GM21528 (cell line): ENCODE results near the gene SELP.

Experiments used
- ATAC-seq: cut with Tn5 transposase; IDR thresholded peaks from one replicate; pipeline ENCODE4 v1.9.1; 2021; ENCODE audit warnings: mild to moderate bottlenecking, moderate library complexity; ENCODE audit not compliant: unreplicated experiment, low FRiP score

Gene SELP

GRCh38 chr1:169577981-169578738 lies 51.8 kb downstream of the SELP start:
- no peak for ATAC-seq

DNA sequence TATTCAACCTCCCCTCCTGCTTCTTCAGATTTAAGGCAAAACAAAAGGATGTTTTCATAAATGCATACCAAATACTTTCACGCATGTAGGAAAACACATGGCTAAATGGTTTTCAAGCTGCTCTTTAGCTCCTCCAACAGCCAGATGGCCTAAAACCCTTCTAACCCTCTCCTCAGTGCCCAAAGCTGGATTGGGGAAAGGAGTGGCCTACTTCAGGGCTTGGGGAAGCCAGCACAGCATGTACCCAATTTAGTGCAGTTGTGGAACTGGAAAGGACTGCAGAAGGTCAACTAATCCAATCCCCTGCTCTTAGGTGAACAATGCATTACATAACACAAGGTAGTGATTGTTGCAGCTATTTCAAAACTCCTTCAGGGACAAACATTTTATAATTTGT lies 53.0 kb downstream of the SELP start:
- no peak for ATAC-seq

DNA sequence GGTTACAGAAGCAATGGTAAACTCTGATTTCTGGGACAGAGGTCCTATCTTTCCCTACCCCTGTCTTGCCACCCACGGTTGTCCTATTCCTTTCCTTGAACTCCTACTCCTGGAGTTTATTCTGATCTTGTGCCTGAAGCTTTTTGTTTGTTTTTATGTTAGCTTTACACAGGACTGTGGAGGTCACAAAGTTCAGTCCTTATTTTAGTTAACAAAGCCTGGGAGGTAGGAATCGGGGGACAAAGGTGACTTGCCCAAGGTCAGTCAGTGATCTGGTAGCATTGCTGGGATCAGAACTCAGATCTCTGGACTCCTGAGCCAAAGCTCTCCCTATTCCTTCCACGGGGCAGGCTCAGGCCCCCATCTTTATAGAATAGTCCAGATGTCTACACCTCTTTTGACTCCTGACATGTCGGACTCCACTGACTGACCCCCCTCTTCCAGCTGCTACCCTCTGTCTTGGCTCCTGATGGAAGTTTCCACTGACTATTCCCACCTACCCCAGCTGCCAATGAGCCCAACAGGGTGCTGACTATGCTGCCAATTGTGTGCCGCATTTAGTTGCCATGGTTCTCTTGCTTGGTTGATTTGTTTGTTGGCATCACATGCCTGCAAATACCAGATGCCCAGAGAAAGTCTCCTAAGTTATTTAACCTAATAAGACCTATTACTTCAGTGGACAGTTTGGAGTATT lies 53.5 kb downstream of the SELP start:
- no peak for ATAC-seq

GRCh38 chr1:169574336-169574735 lies 55.6 kb downstream of the SELP start:
- no peak for ATAC-seq

GRCh38 chr1:169572187-169572586 lies 57.7 kb downstream of the SELP start:
- ATAC-seq, result no peak

DNA sequence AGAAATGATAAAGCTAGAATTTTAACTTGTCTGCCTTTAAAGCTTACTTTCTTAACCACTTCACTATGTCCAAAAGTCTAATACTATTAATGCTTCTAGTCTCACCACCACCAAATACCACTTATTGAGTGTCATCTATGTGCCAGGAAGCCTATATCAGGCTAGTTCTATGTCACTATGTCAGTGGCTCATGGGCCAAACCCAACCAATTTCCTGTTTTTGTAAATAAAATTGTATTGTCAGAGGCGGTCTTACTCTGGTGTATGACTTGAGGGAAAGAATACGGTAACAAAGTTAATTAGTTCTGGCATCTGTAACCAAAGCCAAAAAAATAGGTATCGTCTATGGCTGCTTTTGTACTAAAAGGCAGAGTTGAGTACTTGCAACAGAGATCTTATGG lies 58.5 kb downstream of the SELP start:
- ATAC-seq, result no peak

- ATAC-seq, result no peak
These were observed 59.8 kb downstream of the SELP start for GRCh38 chr1:169570172-169570574.

DNA sequence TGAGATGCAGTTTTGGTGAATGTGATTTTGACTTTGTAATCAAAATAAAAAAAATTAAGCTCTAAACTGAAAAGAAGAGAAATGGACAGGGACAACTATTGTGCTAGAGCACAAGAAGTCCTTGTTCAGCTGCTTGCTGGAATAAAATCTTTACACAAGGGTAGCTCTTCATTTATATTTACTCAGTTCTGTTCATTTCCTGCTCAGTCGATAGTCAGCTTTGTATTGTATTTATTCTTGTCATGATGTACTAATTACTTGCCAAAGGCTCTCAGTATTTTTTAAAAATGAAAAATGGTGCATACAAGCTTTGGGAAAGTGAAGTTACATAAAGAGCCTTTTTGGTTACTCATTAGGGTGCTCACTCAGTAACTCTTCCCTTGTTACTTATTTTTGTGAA lies 61.4 kb downstream of the SELP start:
- no peak for ATAC-seq

- ATAC-seq, result no peak
These were observed 64.3 kb downstream of the SELP start for GRCh38 chr1:169565335-169566271.

DNA sequence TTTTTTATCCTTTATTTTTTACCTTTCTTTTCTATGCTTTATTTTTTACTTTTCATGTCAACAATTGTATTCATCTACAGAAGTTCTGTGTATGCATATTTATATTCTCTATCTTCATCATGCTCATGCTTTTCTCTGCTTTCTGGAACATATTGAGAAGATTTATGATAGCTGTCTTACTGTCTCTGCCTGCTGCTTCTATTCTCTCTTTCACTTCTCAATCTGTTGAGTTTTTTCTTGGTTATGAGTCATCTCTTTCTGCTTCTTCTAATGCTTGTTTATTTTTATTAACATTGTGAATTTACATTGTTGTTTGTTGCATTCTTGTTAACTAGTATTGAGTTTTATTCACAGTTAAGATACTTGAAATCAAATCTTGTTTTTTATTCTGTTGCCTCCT lies 66.3 kb downstream of the SELP start:
- ATAC-seq, result no peak

DNA sequence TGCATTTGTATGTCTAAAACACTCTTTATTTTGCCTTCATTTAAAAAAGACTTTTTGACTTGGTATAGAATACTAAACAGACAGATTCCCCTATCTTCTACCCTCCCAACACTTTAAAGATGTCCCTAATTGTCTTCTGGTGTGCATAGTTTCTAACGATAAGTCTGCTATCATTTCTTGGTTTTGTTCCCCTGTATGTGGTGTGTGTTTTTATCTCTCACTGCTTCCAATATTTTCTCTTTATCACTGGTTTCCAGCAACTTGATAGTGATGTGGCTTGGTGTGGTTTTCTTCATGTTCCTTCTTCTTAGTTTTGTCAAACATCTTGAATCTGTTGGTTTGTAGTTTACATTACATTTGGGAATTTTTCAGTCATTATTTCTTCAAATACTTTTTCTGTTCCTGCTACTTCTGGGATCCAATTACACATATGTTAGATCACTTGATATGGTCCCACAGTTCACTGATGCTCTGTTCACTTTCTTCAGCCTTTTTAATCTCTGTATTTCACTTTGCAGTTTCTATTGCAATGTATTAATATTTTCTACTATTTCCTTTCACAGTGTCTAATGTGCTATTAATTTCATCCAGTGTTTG lies 66.8 kb downstream of the SELP start:
- ATAC-seq, result no peak

DNA sequence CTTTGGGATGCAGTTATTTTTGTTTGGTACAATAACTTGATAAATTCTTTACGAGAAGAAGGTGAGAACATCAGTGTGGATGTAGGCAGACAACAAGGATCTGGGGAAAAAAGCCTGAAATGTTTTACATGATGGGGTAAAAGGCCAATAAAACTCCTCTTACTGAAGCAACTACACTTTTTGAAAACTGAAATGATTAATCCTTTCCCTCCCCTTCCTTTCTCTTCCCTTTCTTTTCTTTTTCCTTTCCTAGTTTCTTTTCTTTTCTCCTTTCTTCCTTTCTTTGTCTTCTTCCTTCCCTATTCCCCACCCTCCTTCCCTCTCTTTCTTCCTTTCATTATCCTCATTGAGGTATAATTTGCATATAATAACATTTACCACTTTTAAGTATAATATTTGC lies 68.2 kb downstream of the SELP start:
- no peak for ATAC-seq

GRCh38 chr1:169557131-169557530 lies 72.8 kb downstream of the SELP start:
- ATAC-seq, result no peak

GRCh38 chr1:169550294-169550693 lies 79.6 kb downstream of the SELP start:
- ATAC-seq, result no peak

DNA sequence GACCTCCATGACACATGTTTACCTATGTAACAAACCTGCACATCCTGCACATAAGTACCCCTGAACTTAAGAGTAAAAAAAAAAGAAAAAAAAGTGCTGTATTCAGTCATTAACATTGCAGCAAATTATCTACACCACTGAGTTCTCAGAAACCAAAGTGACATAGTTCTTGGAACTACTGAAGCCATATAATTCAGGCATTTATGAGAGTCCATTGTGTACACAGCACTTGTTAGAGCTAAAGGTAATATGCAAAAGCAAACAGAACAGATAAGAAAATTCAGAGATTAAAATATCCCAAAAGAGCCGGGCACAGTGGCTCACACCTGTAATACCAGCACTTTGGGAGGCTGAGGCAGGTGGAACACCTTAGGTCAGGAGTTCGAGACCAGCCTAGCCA lies 81.6 kb downstream of the SELP start:
- no peak for ATAC-seq

- no peak for ATAC-seq
These were observed 83.6 kb downstream of the SELP start for GRCh38 chr1:169546087-169546995.

DNA sequence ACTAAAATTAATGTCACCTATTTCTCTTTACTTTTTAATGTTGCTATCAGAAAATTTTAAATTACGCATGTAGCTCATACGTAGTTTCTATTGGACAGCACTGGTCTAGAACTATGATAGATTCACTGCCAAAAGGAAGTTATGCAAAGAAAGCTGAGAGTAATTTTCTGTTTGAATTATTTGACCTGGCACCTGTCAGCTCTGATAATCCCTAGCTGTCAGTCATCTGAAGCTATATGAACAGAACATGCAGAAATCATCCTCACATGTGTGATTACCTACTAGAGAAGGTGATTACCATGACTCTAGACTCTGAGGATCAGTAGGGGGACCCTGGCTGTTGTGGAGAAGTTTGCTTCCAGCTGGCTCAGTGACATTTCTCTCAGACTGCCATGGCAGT lies 84.5 kb downstream of the SELP start:
- ATAC-seq, result no peak

DNA sequence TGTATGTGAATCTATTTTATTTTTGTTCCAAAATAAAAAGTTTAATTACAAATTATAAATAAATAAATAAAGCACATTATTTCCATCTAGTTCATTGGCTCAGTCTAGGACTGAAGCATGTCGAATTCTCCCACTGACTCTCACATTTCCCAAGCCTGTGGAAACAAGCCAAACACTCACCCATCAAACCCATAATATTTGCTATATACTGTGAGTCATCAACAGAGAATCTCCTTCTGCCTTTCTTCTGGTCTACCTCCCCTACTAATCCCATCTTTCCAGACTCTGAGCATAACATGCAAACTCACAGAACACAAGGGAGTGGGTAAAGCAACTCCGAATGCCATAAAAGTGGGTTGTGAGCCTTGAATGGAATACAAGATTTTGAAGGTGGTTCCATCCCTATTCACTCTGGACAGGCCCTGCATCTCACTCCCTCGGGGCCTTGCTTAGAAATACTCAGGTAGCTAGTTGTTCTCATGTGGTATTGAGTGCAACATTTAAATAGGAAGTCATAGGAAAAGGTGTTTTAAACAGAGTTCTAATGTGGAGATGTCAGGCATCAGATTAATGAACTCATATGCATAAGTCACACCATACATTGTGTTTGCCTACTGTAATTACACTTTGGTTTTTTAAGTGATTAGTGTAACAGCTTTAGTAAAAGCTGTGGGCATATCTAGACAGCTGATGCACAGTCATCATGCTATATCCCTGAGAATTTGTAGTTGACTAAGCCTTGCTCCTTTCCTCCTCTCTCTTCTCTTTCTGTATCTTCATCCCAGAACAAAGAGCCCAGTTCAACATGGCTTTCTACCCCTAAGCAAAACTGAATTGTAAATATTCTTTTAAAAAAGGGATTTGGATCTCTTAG lies 90.7 kb downstream of the SELP start:
- ATAC-seq, result no peak
